Osteoblast (primary cell): Measurements from ENCODE around the gene PPP1R18. TPM values are rescaled to one million over a fixed set of nuclear protein-coding genes. Genes with fewer than 3 reads are reported as not detected.

ENCODE experiments used
- DNase-seq: peaks from one replicate; pipeline ENCODE4 v3.0.0; 2011; ENCODE audit warnings: low spot score, mixed read lengths; ENCODE audit not compliant: insufficient read length; ENCODE audit errors: missing footprints
- H2AFZ ChIP-seq: 2 replicates; pipeline ENCODE4 v1.6.0; 2011; ENCODE audit warnings: mild to moderate bottlenecking, low read length
- H3K27ac ChIP-seq: 2 replicates; pipeline ENCODE4 v1.5.1; 2011; ENCODE audit warnings: mild to moderate bottlenecking, low read depth, low read length, moderate library complexity
- H3K27me3 ChIP-seq: 2 replicates; pipeline ENCODE4 v1.6.0; 2012; ENCODE audit warnings: mild to moderate bottlenecking, control low read depth, inconsistent platforms, low read length, moderate library complexity; ENCODE audit not compliant: insufficient read depth
- H3K36me3 ChIP-seq: 2 replicates; pipeline ENCODE4 v1.5.1; 2011; ENCODE audit warnings: mild to moderate bottlenecking, low read length, control low read depth, moderate library complexity; ENCODE audit not compliant: insufficient read depth
- H3K4me1 ChIP-seq: 2 replicates; pipeline ENCODE4 v1.5.1; 2011; ENCODE audit warnings: mild to moderate bottlenecking, low read length, control low read depth, moderate library complexity; ENCODE audit not compliant: insufficient read depth
- H3K4me2 ChIP-seq: 2 replicates; pipeline ENCODE4 v1.6.0; 2011; ENCODE audit warnings: mild to moderate bottlenecking, low read length; ENCODE audit not compliant: insufficient read depth
- H3K4me3 ChIP-seq: fragments of 200-600 bp; sonication (generic); 3 replicates; pipeline ENCODE4 v1.5.1; 2012; ENCODE audit warnings: mild to moderate bottlenecking, low read length, inconsistent platforms; ENCODE audit not compliant: insufficient read depth
- H3K79me2 ChIP-seq: 2 replicates; pipeline ENCODE4 v1.6.0; 2012; ENCODE audit warnings: mild to moderate bottlenecking, low read length, control low read depth, inconsistent platforms; ENCODE audit not compliant: insufficient read depth
- H3K9me3 ChIP-seq: 2 replicates; pipeline ENCODE4 v1.5.1; 2011; ENCODE audit warnings: low read depth, low read length, control low read depth
- H4K20me1 ChIP-seq: 2 replicates; pipeline ENCODE4 v1.6.0; 2012; ENCODE audit warnings: mild to moderate bottlenecking, low read length, control low read depth; ENCODE audit not compliant: insufficient read depth
- CTCF ChIP-seq: IDR thresholded peaks from 2 replicates; pipeline ENCODE4 v1.5.1; 2011; ENCODE audit warnings: mild to moderate bottlenecking, low read depth, low read length, moderate library complexity; ENCODE audit errors: extremely low read depth
- total RNA-seq: library from RNA; depleted of rRNA; stranded (reverse); fragments of >200 nt; gene quantifications from 2 replicates; pipeline ENCODE4 v1.2.3, GENCODE V29; 2012

PPP1R18 gene
- total RNA-seq, 1 donor, result 62.6 TPM

GRCh38 chr6:30688569-30688968 lies 2.1 kb upstream of the PPP1R18 start:
- Histone ChIP-seq H3K4me3 (peak overlapping the region; percentile 96), H3K27ac (peak overlapping the region; percentile 91), H3K4me1 (peaks cover 36% of the 10 kb centered on the region), H2AFZ (no peak overlapping the region), H4K20me1 (peaks cover 23% of the 10 kb centered on the region), H3K79me2 (peaks cover 57% of the 10 kb centered on the region), H3K27me3 (no peaks in the 10 kb centered on the region), H3K4me2 (peak overlapping the region; percentile 96), H3K36me3 (peaks cover 7% of the 10 kb centered on the region), H3K9me3 (no peaks in the 10 kb centered on the region)
- DNase-seq, result no peak
- TF ChIP-seq CTCF, result no peak

GRCh38 chr6:30687659-30688431 lies 1.4 kb upstream of the PPP1R18 start:
- peaks cover 64% of the 10 kb centered on the region for H3K79me2 ChIP-seq
- DNase-seq, result peak; percentile 81
- peak overlapping the region; percentile 96 for H3K4me3 ChIP-seq
- H4K20me1 ChIP-seq, result peaks cover 30% of the 10 kb centered on the region
- peak; percentile 10 for TF ChIP-seq CTCF
- peaks cover 43% of the 10 kb centered on the region for H3K4me1 ChIP-seq
- H3K4me2 ChIP-seq, result peak overlapping the region; percentile 96
- peaks cover 14% of the 10 kb centered on the region for H3K36me3 ChIP-seq
- peak overlapping the region; percentile 77 for H2AFZ ChIP-seq
- no peaks in the 10 kb centered on the region for H3K9me3 ChIP-seq
- peak overlapping the region; percentile 91 for H3K27ac ChIP-seq
- H3K27me3 ChIP-seq, result no peaks in the 10 kb centered on the region

GRCh38 chr6:30686908-30687658 lies 638 bp upstream of the PPP1R18 start:
- Histone ChIP-seq H3K4me3 (peak overlapping the region; percentile 96), H3K27me3 (no peaks in the 10 kb centered on the region), H3K9me3 (no peaks in the 10 kb centered on the region), H3K79me2 (peaks cover 72% of the 10 kb centered on the region), H3K36me3 (peaks cover 17% of the 10 kb centered on the region), H3K4me2 (peak overlapping the region; percentile 96), H4K20me1 (peaks cover 38% of the 10 kb centered on the region), H3K27ac (peak overlapping the region; percentile 91), H3K4me1 (peaks cover 49% of the 10 kb centered on the region), H2AFZ (peak overlapping the region; percentile 77)
- no peak for TF ChIP-seq CTCF
- peak; percentile 98 for DNase-seq
